GM23338 (cell line): ENCODE measurements around the gene SORL1-AS1.

Source experiments
- ATAC-seq: fragments of 200-7000 bp; cut with Tn5 transposase; 3 replicates; pipeline ENCODE4 v1.9.1; 2020
- DNase-seq: peaks from one replicate; pipeline ENCODE4 v3.0.0-alpha.2; 2015; ENCODE audit warnings: low spot score
- H2AFZ ChIP-seq: fragments of 200-600 bp; sonication (generic); 2 replicates; pipeline ENCODE4 v1.8.0; 2016; ENCODE audit warnings: antibody characterized with exemption, mild to moderate bottlenecking, moderate library complexity
- H3F3A ChIP-seq: fragments of 200-600 bp; sonication (generic); replicated peaks from 2 replicates; pipeline ENCODE4 v1.8.0; 2017; ENCODE audit warnings: antibody characterized with exemption, mixed run types, low read depth
- H3K27ac ChIP-seq: fragments of 200-600 bp; sonication (generic); 2 replicates; pipeline ENCODE4 v1.6.1; 2016; ENCODE audit warnings: low read depth
- H3K27me3 ChIP-seq: fragments of 200-600 bp; sonication (generic); 2 replicates; pipeline ENCODE4 v1.8.0; 2016; ENCODE audit warnings: mild to moderate bottlenecking, mixed run types, moderate library complexity; ENCODE audit not compliant: insufficient read depth
- H3K36me3 ChIP-seq: fragments of 200-600 bp; sonication (generic); 2 replicates; pipeline ENCODE4 v1.8.0; 2016; ENCODE audit warnings: mild to moderate bottlenecking; ENCODE audit not compliant: insufficient read depth
- H3K4me1 ChIP-seq: fragments of 200-600 bp; sonication (generic); 2 replicates; pipeline ENCODE4 v1.8.0; 2016; ENCODE audit warnings: mild to moderate bottlenecking, moderate library complexity; ENCODE audit not compliant: insufficient read depth
- H3K4me2 ChIP-seq: fragments of 200-600 bp; sonication (generic); 2 replicates; pipeline ENCODE4 v1.7.1; 2017; ENCODE audit warnings: mixed run types
- H3K4me3 ChIP-seq: fragments of 200-600 bp; sonication (generic); 2 replicates; pipeline ENCODE4 v1.6.1; 2016; ENCODE audit warnings: mixed run types
- H3K79me2 ChIP-seq: fragments of 200-600 bp; sonication (generic); replicated peaks from 2 replicates; pipeline ENCODE4 v1.8.0; 2017; ENCODE audit warnings: mild to moderate bottlenecking; ENCODE audit not compliant: insufficient read depth
- H3K9me2 ChIP-seq: fragments of 200-600 bp; sonication (generic); 2 replicates; pipeline ENCODE4 v1.8.0; 2017; ENCODE audit not compliant: insufficient read depth
- H4K20me1 ChIP-seq: fragments of 200-600 bp; sonication (generic); replicated peaks from 2 replicates; pipeline ENCODE4 v1.8.0; 2017; ENCODE audit warnings: mild to moderate bottlenecking; ENCODE audit not compliant: insufficient read depth
- H3K27ac Mint-ChIP-seq: 2 replicates; pipeline ENCODE4 v1.8.0; 2020; ENCODE audit warnings: inconsistent platforms, mild to moderate bottlenecking, moderate library complexity, mixed read lengths
- H3K27me3 Mint-ChIP-seq: 3 replicates; pipeline ENCODE4 v1.8.0; 2022; ENCODE audit warnings: low read depth, mild to moderate bottlenecking, moderate library complexity, mixed read lengths, inconsistent platforms; ENCODE audit not compliant: insufficient read depth, poor library complexity
- H3K36me3 Mint-ChIP-seq: 3 replicates; pipeline ENCODE4 v1.8.0; 2021; ENCODE audit warnings: low read depth, mild to moderate bottlenecking, inconsistent platforms, moderate library complexity, mixed read lengths
- H3K4me1 Mint-ChIP-seq: 3 replicates; pipeline ENCODE4 v1.8.0; 2020; ENCODE audit warnings: mild to moderate bottlenecking, inconsistent platforms, mixed read lengths
- H3K4me3 Mint-ChIP-seq: 3 replicates; pipeline ENCODE4 v1.8.0; 2021; ENCODE audit warnings: moderate library complexity, mild to moderate bottlenecking, inconsistent platforms, mixed read lengths
- H3K9me3 Mint-ChIP-seq: 3 replicates; pipeline ENCODE4 v1.8.0; 2020; ENCODE audit warnings: moderate library complexity, mild to moderate bottlenecking, inconsistent platforms, mixed read lengths
- CREB1 ChIP-seq: fragments of 250-450 bp; sonication (Bioruptor Pico); IDR thresholded peaks from 2 replicates; pipeline ENCODE4 v1.5.0; 2020; ENCODE audit warnings: low read depth, mild to moderate bottlenecking, moderate library complexity
- EZH2 ChIP-seq: fragments of 200-600 bp; sonication (generic); IDR thresholded peaks from one replicate; pipeline ENCODE4 v1.8.0; 2017; ENCODE audit warnings: antibody characterized with exemption, mild to moderate bottlenecking, low read depth; ENCODE audit not compliant: unreplicated experiment
- EZH2phosphoT487 ChIP-seq: fragments of 200-600 bp; sonication (generic); IDR thresholded peaks from one replicate; pipeline ENCODE4 v1.8.1; 2018; ENCODE audit warnings: antibody characterized with exemption; ENCODE audit not compliant: unreplicated experiment
- JUNB ChIP-seq: IDR thresholded peaks from one replicate; pipeline ENCODE4 v1.6.1; 2016; ENCODE audit warnings: antibody characterized with exemption; ENCODE audit not compliant: unreplicated experiment
- NANOG ChIP-seq: IDR thresholded peaks from 2 replicates; pipeline ENCODE4 v1.6.1; 2016; ENCODE audit warnings: antibody characterized with exemption, borderline replicate concordance
- POLR2AphosphoS5 ChIP-seq: IDR thresholded peaks from 2 replicates; pipeline ENCODE4 v1.6.1; 2016; ENCODE audit warnings: antibody characterized with exemption, low read depth
- STAT1 ChIP-seq: IDR thresholded peaks from one replicate; pipeline ENCODE4 v1.6.1; 2016; ENCODE audit warnings: antibody characterized with exemption; ENCODE audit not compliant: unreplicated experiment
- ZNF114 ChIP-seq: fragments of 250-450 bp; sonication (Bioruptor Pico); IDR thresholded peaks from 2 replicates; pipeline ENCODE4 v1.5.0; 2020; ENCODE audit warnings: mild to moderate bottlenecking, moderate library complexity
- ZNF331 ChIP-seq: fragments of 250-450 bp; sonication (Bioruptor Pico); IDR thresholded peaks from 2 replicates; pipeline ENCODE4 v1.5.0; 2020; ENCODE audit warnings: low read depth, mild to moderate bottlenecking, moderate library complexity
- TF ChIP-seq, protein P1 (sequence below): IDR thresholded peaks from one replicate; pipeline ENCODE4 v1.6.1; 2018; ENCODE audit warnings: antibody characterized with exemption; ENCODE audit not compliant: unreplicated experiment
- TF ChIP-seq, protein P2 (sequence below): IDR thresholded peaks from 2 replicates; pipeline ENCODE4 v1.6.1; 2016; ENCODE audit warnings: antibody characterized with exemption
- TF ChIP-seq, protein P3 (sequence below): fragments of 250-450 bp; sonication (Bioruptor Pico); IDR thresholded peaks from 2 replicates; pipeline ENCODE4 v1.5.0; 2020; ENCODE audit warnings: mild to moderate bottlenecking, moderate library complexity
- TF ChIP-seq, protein P4 (sequence below), 2 experiments: fragments of 200-600 bp in 1 of 2; sonication (generic) in 1 of 2; conservative IDR thresholded peaks; 2 replicates each; pipeline versions ENCODE4 v1.5.1 to v1.6.1; 2016 to 2017; ENCODE audit warnings: antibody characterized with exemption in 2 of 2, low read depth in 2 of 2, mild to moderate bottlenecking in 2 of 2, moderate library complexity in 1 of 2

The SORL1-AS1 gene

DNA sequence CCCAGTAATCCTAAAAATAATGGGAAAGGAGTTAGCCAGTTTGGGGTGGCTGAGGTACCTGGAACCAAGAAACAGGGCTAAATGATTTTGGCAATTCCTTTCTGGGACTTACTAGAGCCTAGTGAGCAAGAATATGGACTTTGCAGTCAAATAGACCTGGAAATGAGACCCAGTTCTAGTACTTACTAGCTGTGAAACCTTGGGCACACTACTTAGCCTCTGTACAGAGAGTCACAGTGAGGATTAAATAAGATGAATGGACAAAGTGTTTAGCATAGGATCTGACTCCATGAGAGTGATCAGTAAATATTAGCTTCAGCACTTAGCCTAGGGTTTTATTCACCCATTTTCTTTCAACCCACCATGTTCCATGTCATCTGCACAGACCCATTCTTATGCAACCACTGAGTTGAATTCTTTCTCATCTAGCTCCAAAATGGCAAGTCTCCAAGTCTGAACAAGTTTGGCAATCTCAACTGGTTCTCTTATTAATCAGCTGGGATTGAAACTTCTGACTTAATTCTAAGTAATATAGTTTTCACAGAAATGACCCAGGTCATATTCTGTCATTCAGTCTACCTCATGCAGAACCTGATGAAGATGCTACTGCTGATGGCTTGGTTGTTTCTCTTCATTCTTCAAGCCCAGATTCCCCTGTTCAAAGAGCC is 15.6 kb downstream of the SORL1-AS1 start:
- H3K27me3 Mint-ChIP-seq: no peaks in the 10 kb centered on the region
- H3K27ac Mint-ChIP-seq: no peak overlapping the region
- no peaks in the 10 kb centered on the region for H3K9me3 Mint-ChIP-seq
- Histone ChIP-seq H3K4me1 (no peaks in the 10 kb centered on the region), H4K20me1 (no peaks in the 10 kb centered on the region), H3K27ac (no peak overlapping the region), H3F3A (no peaks in the 10 kb centered on the region), H3K4me3 (no peak overlapping the region), H3K27me3 (no peaks in the 10 kb centered on the region), H3K4me2 (no peak overlapping the region), H3K79me2 (no peaks in the 10 kb centered on the region), H2AFZ (no peak overlapping the region), H3K36me3 (no peaks in the 10 kb centered on the region), H3K9me2 (peaks cover 9% of the 10 kb centered on the region; the same call in 1 of the 2 replicates)
- TF ChIP-seq, protein P1, sequence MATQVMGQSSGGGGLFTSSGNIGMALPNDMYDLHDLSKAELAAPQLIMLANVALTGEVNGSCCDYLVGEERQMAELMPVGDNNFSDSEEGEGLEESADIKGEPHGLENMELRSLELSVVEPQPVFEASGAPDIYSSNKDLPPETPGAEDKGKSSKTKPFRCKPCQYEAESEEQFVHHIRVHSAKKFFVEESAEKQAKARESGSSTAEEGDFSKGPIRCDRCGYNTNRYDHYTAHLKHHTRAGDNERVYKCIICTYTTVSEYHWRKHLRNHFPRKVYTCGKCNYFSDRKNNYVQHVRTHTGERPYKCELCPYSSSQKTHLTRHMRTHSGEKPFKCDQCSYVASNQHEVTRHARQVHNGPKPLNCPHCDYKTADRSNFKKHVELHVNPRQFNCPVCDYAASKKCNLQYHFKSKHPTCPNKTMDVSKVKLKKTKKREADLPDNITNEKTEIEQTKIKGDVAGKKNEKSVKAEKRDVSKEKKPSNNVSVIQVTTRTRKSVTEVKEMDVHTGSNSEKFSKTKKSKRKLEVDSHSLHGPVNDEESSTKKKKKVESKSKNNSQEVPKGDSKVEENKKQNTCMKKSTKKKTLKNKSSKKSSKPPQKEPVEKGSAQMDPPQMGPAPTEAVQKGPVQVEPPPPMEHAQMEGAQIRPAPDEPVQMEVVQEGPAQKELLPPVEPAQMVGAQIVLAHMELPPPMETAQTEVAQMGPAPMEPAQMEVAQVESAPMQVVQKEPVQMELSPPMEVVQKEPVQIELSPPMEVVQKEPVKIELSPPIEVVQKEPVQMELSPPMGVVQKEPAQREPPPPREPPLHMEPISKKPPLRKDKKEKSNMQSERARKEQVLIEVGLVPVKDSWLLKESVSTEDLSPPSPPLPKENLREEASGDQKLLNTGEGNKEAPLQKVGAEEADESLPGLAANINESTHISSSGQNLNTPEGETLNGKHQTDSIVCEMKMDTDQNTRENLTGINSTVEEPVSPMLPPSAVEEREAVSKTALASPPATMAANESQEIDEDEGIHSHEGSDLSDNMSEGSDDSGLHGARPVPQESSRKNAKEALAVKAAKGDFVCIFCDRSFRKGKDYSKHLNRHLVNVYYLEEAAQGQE: no peak
- TF ChIP-seq EZH2phosphoT487 (no peak), ZNF114 (no peak), STAT1 (no peak), POLR2AphosphoS5 (no peak), CREB1 (CRISPR knock-in tag) (no peak), ZNF331 (no peak), NANOG (no peak), JUNB (no peak), EZH2 (no peak)
- TF ChIP-seq, protein P2, sequence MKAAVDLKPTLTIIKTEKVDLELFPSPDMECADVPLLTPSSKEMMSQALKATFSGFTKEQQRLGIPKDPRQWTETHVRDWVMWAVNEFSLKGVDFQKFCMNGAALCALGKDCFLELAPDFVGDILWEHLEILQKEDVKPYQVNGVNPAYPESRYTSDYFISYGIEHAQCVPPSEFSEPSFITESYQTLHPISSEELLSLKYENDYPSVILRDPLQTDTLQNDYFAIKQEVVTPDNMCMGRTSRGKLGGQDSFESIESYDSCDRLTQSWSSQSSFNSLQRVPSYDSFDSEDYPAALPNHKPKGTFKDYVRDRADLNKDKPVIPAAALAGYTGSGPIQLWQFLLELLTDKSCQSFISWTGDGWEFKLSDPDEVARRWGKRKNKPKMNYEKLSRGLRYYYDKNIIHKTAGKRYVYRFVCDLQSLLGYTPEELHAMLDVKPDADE: no peak
- TF ChIP-seq, protein P3, sequence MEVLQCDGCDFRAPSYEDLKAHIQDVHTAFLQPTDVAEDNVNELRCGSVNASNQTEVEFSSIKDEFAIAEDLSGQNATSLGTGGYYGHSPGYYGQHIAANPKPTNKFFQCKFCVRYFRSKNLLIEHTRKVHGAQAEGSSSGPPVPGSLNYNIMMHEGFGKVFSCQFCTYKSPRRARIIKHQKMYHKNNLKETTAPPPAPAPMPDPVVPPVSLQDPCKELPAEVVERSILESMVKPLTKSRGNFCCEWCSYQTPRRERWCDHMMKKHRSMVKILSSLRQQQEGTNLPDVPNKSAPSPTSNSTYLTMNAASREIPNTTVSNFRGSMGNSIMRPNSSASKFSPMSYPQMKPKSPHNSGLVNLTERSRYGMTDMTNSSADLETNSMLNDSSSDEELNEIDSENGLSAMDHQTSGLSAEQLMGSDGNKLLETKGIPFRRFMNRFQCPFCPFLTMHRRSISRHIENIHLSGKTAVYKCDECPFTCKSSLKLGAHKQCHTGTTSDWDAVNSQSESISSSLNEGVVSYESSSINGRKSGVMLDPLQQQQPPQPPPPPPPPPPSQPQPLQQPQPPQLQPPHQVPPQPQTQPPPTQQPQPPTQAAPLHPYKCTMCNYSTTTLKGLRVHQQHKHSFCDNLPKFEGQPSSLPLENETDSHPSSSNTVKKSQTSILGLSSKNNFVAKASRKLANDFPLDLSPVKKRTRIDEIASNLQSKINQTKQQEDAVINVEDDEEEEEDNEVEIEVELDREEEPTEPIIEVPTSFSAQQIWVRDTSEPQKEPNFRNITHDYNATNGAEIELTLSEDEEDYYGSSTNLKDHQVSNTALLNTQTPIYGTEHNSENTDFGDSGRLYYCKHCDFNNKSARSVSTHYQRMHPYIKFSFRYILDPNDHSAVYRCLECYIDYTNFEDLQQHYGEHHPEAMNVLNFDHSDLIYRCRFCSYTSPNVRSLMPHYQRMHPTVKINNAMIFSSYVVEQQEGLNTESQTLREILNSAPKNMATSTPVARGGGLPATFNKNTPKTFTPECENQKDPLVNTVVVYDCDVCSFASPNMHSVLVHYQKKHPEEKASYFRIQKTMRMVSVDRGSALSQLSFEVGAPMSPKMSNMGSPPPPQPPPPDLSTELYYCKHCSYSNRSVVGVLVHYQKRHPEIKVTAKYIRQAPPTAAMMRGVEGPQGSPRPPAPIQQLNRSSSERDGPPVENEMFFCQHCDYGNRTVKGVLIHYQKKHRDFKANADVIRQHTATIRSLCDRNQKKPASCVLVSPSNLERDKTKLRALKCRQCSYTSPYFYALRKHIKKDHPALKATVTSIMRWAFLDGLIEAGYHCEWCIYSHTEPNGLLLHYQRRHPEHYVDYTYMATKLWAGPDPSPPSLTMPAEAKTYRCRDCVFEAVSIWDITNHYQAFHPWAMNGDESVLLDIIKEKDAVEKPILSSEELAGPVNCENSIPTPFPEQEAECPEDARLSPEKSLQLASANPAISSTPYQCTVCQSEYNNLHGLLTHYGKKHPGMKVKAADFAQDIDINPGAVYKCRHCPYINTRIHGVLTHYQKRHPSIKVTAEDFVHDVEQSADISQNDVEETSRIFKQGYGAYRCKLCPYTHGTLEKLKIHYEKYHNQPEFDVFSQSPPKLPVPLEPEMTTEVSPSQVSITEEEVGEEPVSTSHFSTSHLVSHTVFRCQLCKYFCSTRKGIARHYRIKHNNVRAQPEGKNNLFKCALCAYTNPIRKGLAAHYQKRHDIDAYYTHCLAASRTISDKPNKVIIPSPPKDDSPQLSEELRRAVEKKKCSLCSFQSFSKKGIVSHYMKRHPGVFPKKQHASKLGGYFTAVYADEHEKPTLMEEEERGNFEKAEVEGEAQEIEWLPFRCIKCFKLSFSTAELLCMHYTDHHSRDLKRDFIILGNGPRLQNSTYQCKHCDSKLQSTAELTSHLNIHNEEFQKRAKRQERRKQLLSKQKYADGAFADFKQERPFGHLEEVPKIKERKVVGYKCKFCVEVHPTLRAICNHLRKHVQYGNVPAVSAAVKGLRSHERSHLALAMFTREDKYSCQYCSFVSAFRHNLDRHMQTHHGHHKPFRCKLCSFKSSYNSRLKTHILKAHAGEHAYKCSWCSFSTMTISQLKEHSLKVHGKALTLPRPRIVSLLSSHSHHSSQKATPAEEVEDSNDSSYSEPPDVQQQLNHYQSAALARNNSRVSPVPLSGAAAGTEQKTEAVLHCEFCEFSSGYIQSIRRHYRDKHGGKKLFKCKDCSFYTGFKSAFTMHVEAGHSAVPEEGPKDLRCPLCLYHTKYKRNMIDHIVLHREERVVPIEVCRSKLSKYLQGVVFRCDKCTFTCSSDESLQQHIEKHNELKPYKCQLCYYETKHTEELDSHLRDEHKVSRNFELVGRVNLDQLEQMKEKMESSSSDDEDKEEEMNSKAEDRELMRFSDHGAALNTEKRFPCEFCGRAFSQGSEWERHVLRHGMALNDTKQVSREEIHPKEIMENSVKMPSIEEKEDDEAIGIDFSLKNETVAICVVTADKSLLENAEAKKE (CRISPR knock-in tag): no peak
- TF ChIP-seq, protein P4, sequence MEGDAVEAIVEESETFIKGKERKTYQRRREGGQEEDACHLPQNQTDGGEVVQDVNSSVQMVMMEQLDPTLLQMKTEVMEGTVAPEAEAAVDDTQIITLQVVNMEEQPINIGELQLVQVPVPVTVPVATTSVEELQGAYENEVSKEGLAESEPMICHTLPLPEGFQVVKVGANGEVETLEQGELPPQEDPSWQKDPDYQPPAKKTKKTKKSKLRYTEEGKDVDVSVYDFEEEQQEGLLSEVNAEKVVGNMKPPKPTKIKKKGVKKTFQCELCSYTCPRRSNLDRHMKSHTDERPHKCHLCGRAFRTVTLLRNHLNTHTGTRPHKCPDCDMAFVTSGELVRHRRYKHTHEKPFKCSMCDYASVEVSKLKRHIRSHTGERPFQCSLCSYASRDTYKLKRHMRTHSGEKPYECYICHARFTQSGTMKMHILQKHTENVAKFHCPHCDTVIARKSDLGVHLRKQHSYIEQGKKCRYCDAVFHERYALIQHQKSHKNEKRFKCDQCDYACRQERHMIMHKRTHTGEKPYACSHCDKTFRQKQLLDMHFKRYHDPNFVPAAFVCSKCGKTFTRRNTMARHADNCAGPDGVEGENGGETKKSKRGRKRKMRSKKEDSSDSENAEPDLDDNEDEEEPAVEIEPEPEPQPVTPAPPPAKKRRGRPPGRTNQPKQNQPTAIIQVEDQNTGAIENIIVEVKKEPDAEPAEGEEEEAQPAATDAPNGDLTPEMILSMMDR (conservative IDR thresholded peaks at IDR 0.05; ENCODE audit: low read depth in 2 of 2): no peak
- no peak overlapping the region for H3K4me3 Mint-ChIP-seq
- H3K36me3 Mint-ChIP-seq: no peaks in the 10 kb centered on the region
- peaks cover 4% of the 10 kb centered on the region; the same call in 2 of the 3 replicates for H3K4me1 Mint-ChIP-seq
- DNase-seq (no peak), ATAC-seq (no peak)
